GM18502 (cell line): ENCODE measurements around the gene ZNF579.

ENCODE experiments used
- ATAC-seq: cut with Tn5 transposase; IDR thresholded peaks from one replicate; pipeline ENCODE4 v1.9.1; 2021; ENCODE audit warnings: mild to moderate bottlenecking; ENCODE audit not compliant: unreplicated experiment, poor library complexity

Gene ZNF579

DNA sequence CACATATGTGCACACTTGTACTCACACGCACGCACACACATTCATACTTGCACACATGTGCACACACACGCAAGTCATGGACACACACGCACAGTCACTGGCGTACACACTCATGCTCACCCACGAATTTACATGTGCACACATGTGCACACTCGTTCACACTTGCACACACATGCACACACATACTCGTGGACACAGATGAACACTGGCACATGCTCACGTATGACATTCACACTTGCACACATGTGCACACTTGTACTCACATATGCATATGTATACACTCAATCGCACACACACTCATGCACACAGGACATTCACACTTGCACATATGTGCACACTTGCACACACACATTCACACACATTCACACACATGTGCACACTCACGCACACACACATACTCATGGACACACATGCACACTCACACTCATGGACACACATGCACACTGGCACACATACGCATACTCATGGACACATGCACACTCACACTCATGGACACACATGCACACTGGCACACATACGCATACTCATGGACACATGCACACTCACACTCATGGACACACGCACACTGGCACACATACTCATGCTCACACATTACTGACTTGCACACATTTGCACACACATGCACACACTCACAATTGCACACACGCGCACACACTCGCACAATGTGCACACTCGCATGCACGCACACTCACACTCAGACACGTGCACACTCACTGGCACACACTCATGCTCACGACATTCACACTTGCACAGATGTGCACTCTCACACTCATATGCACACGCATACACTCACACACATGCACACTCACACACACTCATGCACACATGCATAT, 53.2 kb downstream of the ZNF579 start:
- ATAC-seq = no peak
